ENCODE results near the gene REEP1. TPM values are rescaled to one million over a fixed set of nuclear protein-coding genes. Genes with fewer than 3 reads are reported as not detected.

REEP1 gene
- total and polyA plus RNA-seq, 9 of the 15 experiments (the other 6 are each of a cell fraction or from before 2014, with no cell fraction given) = 0.11 to 0.67 (median 0.13) TPM

DNA sequence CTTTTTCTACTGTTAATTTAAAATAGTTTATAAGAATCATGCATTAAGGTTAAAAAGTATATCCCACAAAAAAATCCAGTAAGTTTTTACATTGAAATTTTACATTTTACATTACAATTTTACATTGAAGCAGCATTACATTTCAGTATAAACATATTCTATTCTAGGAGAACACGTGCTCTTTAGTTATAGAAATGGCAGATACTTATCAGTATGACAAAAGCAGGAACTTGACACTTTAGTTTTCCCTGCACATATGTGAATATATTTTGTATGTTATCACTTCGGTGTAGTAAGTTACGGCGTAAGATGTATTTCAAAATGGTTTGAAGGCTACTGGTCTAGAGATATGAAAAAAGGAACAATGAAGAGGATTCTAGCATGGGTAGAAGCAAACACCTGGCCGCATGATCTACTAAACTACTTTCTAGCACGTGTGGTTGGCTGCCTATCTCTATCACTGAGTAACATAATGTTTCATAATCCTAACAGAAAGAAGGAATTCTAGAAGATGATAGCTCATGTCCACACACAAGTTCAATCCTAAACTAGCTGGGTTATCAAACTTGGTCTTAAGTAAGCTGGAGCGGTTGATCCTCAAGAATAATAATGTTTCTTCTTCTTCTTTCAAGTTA is 147.5 kb downstream of the REEP1 start (continued):
- TF ChIP-seq ZNF3 (CRISPR knock-in tag; IDR thresholded peaks at IDR 0.05) (no peak), CEBPG (CRISPR knock-in tag; IDR thresholded peaks at IDR 0.05) (no peak), CEBPG (tag; conservative IDR thresholded peaks at IDR 0.05 in 1 of 2, IDR thresholded peaks at IDR 0.05 in 1 of 2) (no peak), RBM22 (IDR thresholded peaks at IDR 0.05; ENCODE audit: low read depth, low read length, poor library complexity, severe bottlenecking) (no peak), FOXA3 (CRISPR knock-in tag; conservative IDR thresholded peaks at IDR 0.05 in 1 of 2, IDR thresholded peaks at IDR 0.05 in 1 of 2) (no peak), SP2 (IDR thresholded peaks at IDR 0.05; ENCODE audit: extremely low read depth, low read depth, low read length, poor library complexity, severe bottlenecking) (no peak), FOXM1 (IDR thresholded peaks at IDR 0.05; ENCODE audit: low read depth) (no peak), FOXM1 (CRISPR knock-in tag; IDR thresholded peaks at IDR 0.05; ENCODE audit: low read depth) (no peak), L3MBTL2 (IDR thresholded peaks at IDR 0.05) (peak; percentile 72), ARID1B (IDR thresholded peaks at IDR 0.05) (no peak), ZBTB11 (CRISPR knock-in tag; IDR thresholded peaks at IDR 0.05) (peak in 1 of 3 experiments; percentile 14; a peak in 1 of 6 replicates), TCF15 (CRISPR knock-in tag; IDR thresholded peaks at IDR 0.05) (no peak), GATAD2B (IDR thresholded peaks at IDR 0.05; ENCODE audit: borderline replicate concordance) (no peak), ZKSCAN3 (CRISPR knock-in tag; IDR thresholded peaks at IDR 0.05) (no peak), ZNF507 (tag; conservative IDR thresholded peaks at IDR 0.05) (no peak), ZNF224 (CRISPR knock-in tag; IDR thresholded peaks at IDR 0.05) (no peak), ELF4 (CRISPR knock-in tag; IDR thresholded peaks at IDR 0.05) (no peak), MCM7 (IDR thresholded peaks at IDR 0.05) (no peak), TCF7 (IDR thresholded peaks at IDR 0.05; ENCODE audit: borderline replicate concordance) (no peak), FOXJ3 (CRISPR knock-in tag; IDR thresholded peaks at IDR 0.05) (no peak), KLF16 (IDR thresholded peaks at IDR 0.05) (no peak; the same call in 1 of the 2 replicates), KLF1 (tag; IDR thresholded peaks at IDR 0.05) (no peak), HDAC6 (IDR thresholded peaks at IDR 0.05; ENCODE audit: low read depth, low read length) (no peak), HMBOX1 (IDR thresholded peaks at IDR 0.05) (peak; percentile 89)
